Measurements from ENCODE around the gene MKLN1. TPM values are rescaled to one million over a fixed set of nuclear protein-coding genes. Genes with fewer than 3 reads are reported as not detected.
"Not testable (repeated sequence)": the region's sequence is repeated elsewhere in the genome, so short reads cannot be mapped to it uniquely, and the experiment has no call there.

The MKLN1 gene
- total RNA-seq, 3 donors from 2014 or later (not counting 1 experiment from before 2014, with no cell fraction given), result 59.1 to 79.6 (median 65.0) TPM

- peaks cover 10 to 15% of the 10 kb centered on the region in 2 donors for H3K27me3 Mint-ChIP-seq (ENCODE audit: low read depth in 2 of 2)
- Histone ChIP-seq H3K27ac (ENCODE audit: low read length) (no peak overlapping the region), H3K27me3 (ENCODE audit: control insufficient read depth, insufficient read depth, low read length) (no peaks in the 10 kb centered on the region), H3K4me3 (ENCODE audit: low read length) (no peak overlapping the region), H3K4me1 (ENCODE audit: control insufficient read depth, insufficient read depth, low read length) (peaks cover 14% of the 10 kb centered on the region), H3K36me3 (ENCODE audit: control insufficient read depth, insufficient read depth, low read length) (no peaks in the 10 kb centered on the region), H3K9me3 (ENCODE audit: control insufficient read depth, insufficient read depth, low read length) (no peaks in the 10 kb centered on the region)
- peaks cover 19 to 33% of the 10 kb centered on the region in 2 donors for H3K4me1 Mint-ChIP-seq
- H3K27ac Mint-ChIP-seq, result no peak overlapping the region
- DNase-seq (no peak), ATAC-seq (no peak)
- no peak overlapping the region for H3K4me3 Mint-ChIP-seq
- 74% methylated on average over 9 of the region's 9 CpGs for WGBS (ENCODE audit: insufficient coverage)
- intact Hi-C loops (cut with micrococcal nuclease), result no loop called here
- no peaks in the 10 kb centered on the region for H3K36me3 Mint-ChIP-seq
- TF ChIP-seq CTCF (IDR thresholded peaks at IDR 0.05), result no peak
- H3K9me3 Mint-ChIP-seq, result no peaks in the 10 kb centered on the region
Measured at GRCh38 chr7:131511071-131511470, 183.4 kb downstream of the MKLN1 start.

DNA sequence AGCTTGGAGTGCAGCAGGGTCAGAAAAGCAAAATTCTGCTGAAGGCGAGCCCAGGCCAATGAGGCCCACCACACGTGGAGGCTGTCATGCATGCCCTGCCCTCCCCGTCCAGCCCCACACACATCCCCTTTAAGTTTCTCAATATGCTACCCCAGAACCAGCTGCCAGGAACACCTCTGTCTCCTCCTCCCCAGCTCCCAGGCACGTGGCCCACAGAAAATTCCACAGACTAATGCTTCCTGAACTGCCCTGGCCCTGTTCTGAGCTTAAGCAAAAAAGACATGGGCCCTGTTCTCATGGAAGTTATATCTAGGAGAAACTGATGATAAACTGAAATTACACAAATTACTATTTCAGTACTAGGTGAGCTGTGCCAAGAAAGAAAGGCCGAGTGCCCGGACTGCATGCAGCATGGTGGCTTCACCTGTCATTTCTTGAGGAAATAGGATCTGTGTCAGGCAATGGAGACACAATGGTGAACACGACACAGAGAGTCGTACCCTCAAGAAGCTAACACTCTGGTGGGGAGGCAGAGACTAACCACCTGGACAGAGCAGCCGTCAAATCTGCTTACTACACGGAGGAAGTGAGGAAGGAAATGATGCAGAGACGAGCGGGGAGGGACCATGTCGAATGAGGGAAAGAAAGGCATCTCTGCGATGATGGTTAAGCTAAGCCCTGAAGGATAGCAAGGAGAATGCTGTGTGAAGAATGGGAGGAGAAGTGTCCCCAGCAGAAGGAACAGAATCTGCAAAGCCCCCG, 184.3 kb downstream of the MKLN1 start:
- Mint-ChIP-seq H3K4me3 (no peak overlapping the region), H3K9me3 (no peaks in the 10 kb centered on the region), H3K27ac (no peak overlapping the region), H3K36me3 (no peaks in the 10 kb centered on the region), H3K4me1 (peaks cover 19 to 33% of the 10 kb centered on the region in 2 donors), H3K27me3 (ENCODE audit: low read depth in 2 of 2) (peaks cover 10 to 15% of the 10 kb centered on the region in 2 donors)
- ATAC-seq (no peak), DNase-seq (no peak)
- intact Hi-C loops (cut with micrococcal nuclease), result loop anchor here (2.0 kb wide), 1 partner anchor 615 kb away; no protein-coding TSS in a partner anchor
- H3K36me3 ChIP-seq (ENCODE audit: control insufficient read depth, insufficient read depth, low read length), result no peaks in the 10 kb centered on the region
- peaks cover 14% of the 10 kb centered on the region for H3K4me1 ChIP-seq (ENCODE audit: control insufficient read depth, insufficient read depth, low read length)
- no peak for TF ChIP-seq CTCF (IDR thresholded peaks at IDR 0.05)
- WGBS (ENCODE audit: insufficient coverage), result 60% methylated on average over 15 of the region's 15 CpGs
- no peak overlapping the region for H3K27ac ChIP-seq (ENCODE audit: low read length)
- H3K4me3 ChIP-seq (ENCODE audit: low read length), result no peak overlapping the region
- no peaks in the 10 kb centered on the region for H3K9me3 ChIP-seq (ENCODE audit: control insufficient read depth, insufficient read depth, low read length)
- no peaks in the 10 kb centered on the region for H3K27me3 ChIP-seq (ENCODE audit: control insufficient read depth, insufficient read depth, low read length)

- TF ChIP-seq CTCF (IDR thresholded peaks at IDR 0.05), result peak; percentile 97
- Histone ChIP-seq H3K4me3 (ENCODE audit: low read length) (no peak overlapping the region), H3K27ac (ENCODE audit: low read length) (no peak overlapping the region), H3K36me3 (ENCODE audit: control insufficient read depth, insufficient read depth, low read length) (no peaks in the 10 kb centered on the region), H3K27me3 (ENCODE audit: control insufficient read depth, insufficient read depth, low read length) (no peaks in the 10 kb centered on the region), H3K4me1 (ENCODE audit: control insufficient read depth, insufficient read depth, low read length) (peaks cover 7% of the 10 kb centered on the region), H3K9me3 (ENCODE audit: control insufficient read depth, insufficient read depth, low read length) (no peaks in the 10 kb centered on the region)
- Mint-ChIP-seq H3K4me1 (peaks cover 12 to 24% of the 10 kb centered on the region in 2 donors), H3K9me3 (no peaks in the 10 kb centered on the region), H3K36me3 (no peaks in the 10 kb centered on the region), H3K4me3 (no peak overlapping the region), H3K27me3 (ENCODE audit: low read depth in 2 of 2) (peaks cover 10 to 12% of the 10 kb centered on the region in 2 donors), H3K27ac (peak overlapping the region in 1 of 2 donors; percentile 70)
- DNase-seq (peak; percentile 73 to 87), ATAC-seq (peak; percentile 91 to 100 (median 99))
- intact Hi-C loops (cut with micrococcal nuclease), result loop anchor here (2.0 kb wide), 1 partner anchor 617 kb away; no protein-coding TSS in a partner anchor
- WGBS (ENCODE audit: insufficient coverage), result 42% methylated on average over 11 of the region's 11 CpGs
Measured at GRCh38 chr7:131513245-131514061, 185.8 kb downstream of the MKLN1 start.

- ATAC-seq; H3K36me3 Mint-ChIP-seq; H3K9me3 ChIP-seq (ENCODE audit: control insufficient read depth, insufficient read depth, low read length); H3K4me1 ChIP-seq (ENCODE audit: control insufficient read depth, insufficient read depth, low read length); DNase-seq; H3K27me3 ChIP-seq (ENCODE audit: control insufficient read depth, insufficient read depth, low read length); H3K27ac Mint-ChIP-seq; H3K27me3 Mint-ChIP-seq (ENCODE audit: low read depth in 2 of 2); H3K27ac ChIP-seq (ENCODE audit: low read length); H3K9me3 Mint-ChIP-seq; H3K4me3 Mint-ChIP-seq; H3K4me3 ChIP-seq (ENCODE audit: low read length); intact Hi-C loops (cut with micrococcal nuclease); H3K36me3 ChIP-seq (ENCODE audit: control insufficient read depth, insufficient read depth, low read length): not testable (repeated sequence)
- peaks cover 11 to 20% of the 10 kb centered on the region in 2 donors for H3K4me1 Mint-ChIP-seq
- WGBS (ENCODE audit: insufficient coverage), result 95% methylated on average over 5 of the region's 7 CpGs
Measured at GRCh38 chr7:131515471-131515870, 187.8 kb downstream of the MKLN1 start.
